Endothelial cell of umbilical vein (primary cell): ENCODE data around the gene PWWP2A. TPM values are rescaled to one million over a fixed set of nuclear protein-coding genes. Genes with fewer than 3 reads are reported as not detected.

Experiments
- BruUV-seq: library from RNA; stranded (reverse); fragments of 400-500 nt; replicated peaks from 2 replicates; lab custom pipeline; 2021; lab: Mats Ljungman, UMichigan
- CTCF ChIA-PET: fragments of 300-600, 350-600 bp; sonication (Branson Sonifier 250); formaldehyde crosslinking; loops from one replicate; lab custom pipeline; 2021; ENCODE audit warnings: antibody characterized with exemption, inconsistent platforms; lab: Charles Lee
- POLR2A ChIA-PET: fragments of 300-600, 350-600 bp; sonication (Branson Sonifier 250); formaldehyde crosslinking; loops from one replicate; lab custom pipeline; 2021; ENCODE audit warnings: antibody characterized with exemption, inconsistent platforms; lab: Charles Lee
- DNase-seq: peaks from one replicate; pipeline ENCODE4 v3.0.0-alpha.2; 2011; ENCODE audit warnings: low read depth, low spot score
- FAIRE-seq: peaks from 2 replicates; lab custom pipeline; 2011; peaks lifted over from hg19 to GRCh38; lab: Jason Lieb, UNC
- H2AFZ ChIP-seq: 2 replicates; pipeline ENCODE4 v1.6.0; 2012; ENCODE audit warnings: low read depth, low read length, control low read depth, inconsistent platforms
- H3K27ac ChIP-seq: 2 replicates; pipeline ENCODE4 v1.5.1; 2011; ENCODE audit warnings: low read depth, mild to moderate bottlenecking, control low read depth, low read length, moderate library complexity; ENCODE audit not compliant: insufficient read depth
- H3K27me3 ChIP-seq, 2 experiments: 2 replicates each; pipeline versions ENCODE4 v1.6.0 to v1.6.1; 2011; ENCODE audit warnings: low read length in 2 of 2, mixed read lengths in 1 of 2; ENCODE audit not compliant: control insufficient read depth in 2 of 2, insufficient read depth in 2 of 2
- H3K36me3 ChIP-seq, 2 experiments: 2 replicates in 1 of 2; 3 replicates in 1 of 2; pipeline ENCODE4 v1.5.1; 2011; ENCODE audit warnings: low read length in 2 of 2, mild to moderate bottlenecking in 1 of 2, moderate library complexity in 1 of 2; ENCODE audit not compliant: control insufficient read depth in 2 of 2, insufficient read depth in 2 of 2; ENCODE audit errors: extremely low read depth in 1 of 2
- H3K4me1 ChIP-seq: 3 replicates; pipeline ENCODE4 v1.5.1; 2011; ENCODE audit warnings: mild to moderate bottlenecking, low read length; ENCODE audit not compliant: control insufficient read depth, insufficient read depth; ENCODE audit errors: extremely low read depth
- H3K4me2 ChIP-seq: 2 replicates; pipeline ENCODE4 v1.6.1; 2011; ENCODE audit warnings: low read length, control low read depth, mixed read lengths; ENCODE audit not compliant: insufficient read depth
- H3K4me3 ChIP-seq, 3 experiments: fragments of 200-600 bp in 1 of 3; sonication (generic), shearing (Covaris generic) in 1 of 3; replicated peaks in 1 of 3; 2 replicates each; pipeline ENCODE4 v1.5.1; 2011 to 2016; ENCODE audit warnings: control low read depth in 3 of 3, low read length in 3 of 3, mild to moderate bottlenecking in 2 of 3, inconsistent platforms in 1 of 3, low read depth in 1 of 3, moderate library complexity in 1 of 3; ENCODE audit not compliant: insufficient read depth in 1 of 3
- H3K79me2 ChIP-seq: 2 replicates; pipeline ENCODE4 v1.6.0; 2012; ENCODE audit warnings: low read length, inconsistent platforms; ENCODE audit not compliant: control insufficient read depth, insufficient read depth
- H3K9ac ChIP-seq: replicated peaks from 2 replicates; pipeline ENCODE3; 2011; ENCODE audit warnings: low read length, control low read depth; ENCODE audit not compliant: insufficient read depth; ENCODE audit errors: extremely low read depth
- H3K9me1 ChIP-seq: replicated peaks from 3 replicates; pipeline ENCODE4 v1.6.0; 2011; ENCODE audit warnings: mild to moderate bottlenecking, low read length; ENCODE audit not compliant: control insufficient read depth, insufficient read depth; ENCODE audit errors: extremely low read depth
- H3K9me3 ChIP-seq: replicated peaks from 2 replicates; pipeline ENCODE4 v1.5.1; 2012; ENCODE audit warnings: low read length, inconsistent platforms; ENCODE audit not compliant: control insufficient read depth, insufficient read depth
- H4K20me1 ChIP-seq: replicated peaks from 2 replicates; pipeline ENCODE3; 2011; ENCODE audit warnings: mild to moderate bottlenecking, low read length; ENCODE audit not compliant: control insufficient read depth, insufficient read depth; ENCODE audit errors: extremely low read depth
- CTCF ChIP-seq, 2 donors: IDR thresholded peaks; 1 replicate in 1 of 2; 2 replicates in 1 of 2; pipeline ENCODE4 v1.5.1; 2011; ENCODE audit warnings: low read length in 2 of 2, mild to moderate bottlenecking in 2 of 2, moderate library complexity in 2 of 2, control low read depth in 1 of 2, inconsistent platforms in 1 of 2, low read depth in 1 of 2; ENCODE audit not compliant: insufficient read depth in 1 of 2; ENCODE audit errors: extremely low read depth in 1 of 2
- EZH2 ChIP-seq: IDR thresholded peaks from 2 replicates; pipeline ENCODE4 v1.6.1; 2012; ENCODE audit warnings: borderline replicate concordance, low read depth, mild to moderate bottlenecking, moderate library complexity, low read length, inconsistent platforms; ENCODE audit not compliant: severe bottlenecking
- FOS ChIP-seq: IDR thresholded peaks from 2 replicates; pipeline ENCODE4 v1.6.1; 2011; ENCODE audit warnings: mild to moderate bottlenecking, low read length, moderate library complexity, borderline replicate concordance; ENCODE audit not compliant: insufficient read depth
- GATA2 ChIP-seq: IDR thresholded peaks from 2 replicates; pipeline ENCODE4 v1.7.0; 2011; ENCODE audit warnings: low read depth, mild to moderate bottlenecking, moderate library complexity, mixed read lengths, low read length; ENCODE audit not compliant: insufficient read length, insufficient read depth
- JUN ChIP-seq: IDR thresholded peaks from 2 replicates; pipeline ENCODE4 v1.6.1; 2011; ENCODE audit warnings: borderline replicate concordance, low read depth; ENCODE audit not compliant: insufficient read length, insufficient read depth
- MAX ChIP-seq: IDR thresholded peaks from 2 replicates; pipeline ENCODE4 v1.6.1; 2011; ENCODE audit not compliant: insufficient read depth, insufficient read length
- MYC ChIP-seq: IDR thresholded peaks from one replicate; pipeline ENCODE4 v1.6.1; 2011; ENCODE audit warnings: mild to moderate bottlenecking, low read depth, low read length
- POLR2A ChIP-seq: IDR thresholded peaks from 2 replicates; pipeline ENCODE4 v1.6.1; 2012; ENCODE audit warnings: low read depth, mild to moderate bottlenecking, control low read depth, low read length
- POLR2AphosphoS5 ChIP-seq: IDR thresholded peaks from 2 replicates; pipeline ENCODE4 v1.6.1; 2012; ENCODE audit warnings: low read depth, mild to moderate bottlenecking, control low read depth, low read length, moderate library complexity; ENCODE audit not compliant: insufficient read depth
- dilution Hi-C: fragments of 300-500 bp; cut with MboI; formaldehyde crosslinking; loops from one replicate; pipeline ENCODE4 v1.15.0; 2019; ENCODE audit warnings: low sequenced_read_pairs; ENCODE audit not compliant: extremely low pct_ligation_motif_present
- intact Hi-C: fragments of 100-400 bp; cut with micrococcal nuclease; formaldehyde crosslinking; loops from one replicate; pipeline ENCODE4 v1.10.0; 2022
- polyA plus RNA-seq, 4 experiments: library from polyadenylated mRNA; depleted of rRNA in 3 of 4; stranded (reverse) in 3 of 4; unstranded in 1 of 4; fragments of >200 nt; gene quantifications; 2 replicates each; pipeline versions ENCODE4 v1.2.1 to v1.2.3, GENCODE V29; 2011 to 2012; ENCODE audit warnings: missing spikeins in 1 of 4
- total RNA-seq: library from RNA; stranded (reverse); gene quantifications from 2 replicates; pipeline ENCODE4 v1.2.3, GENCODE V29; 2021

Gene PWWP2A
- total and polyA plus RNA-seq, 2 donors (not counting 3 experiments of a cell fraction or from before 2014, with no cell fraction given): 4.6 to 19.3 TPM

GRCh38 chr5:160116991-160117390 is 2.3 kb downstream of the PWWP2A start:
- no peaks in the 10 kb centered on the region for H3K27me3 ChIP-seq
- FAIRE-seq: no peak
- dilution Hi-C loops (no loop called here), intact Hi-C loops (no loop called here)
- DNase-seq: no peak
- H3K9ac ChIP-seq: no peak overlapping the region
- ChIA-PET CTCF (interaction anchor here (1.3 to 2.3 kb wide), 2 partner anchors 36 to 95 kb away, joined by 4 to 9 read pairs; no protein-coding TSS in a partner anchor), POLR2A (no interaction called here)
- no peak overlapping the region for H3K4me3 ChIP-seq
- H4K20me1 ChIP-seq: no peaks in the 10 kb centered on the region
- BruUV-seq: no TSS peak
- no peak overlapping the region for H3K27ac ChIP-seq
- H3K79me2 ChIP-seq: peaks cover 34% of the 10 kb centered on the region
- no peaks in the 10 kb centered on the region for H3K9me1 ChIP-seq
- no peak overlapping the region for H3K4me2 ChIP-seq
- no peaks in the 10 kb centered on the region for H3K9me3 ChIP-seq
- TF ChIP-seq CTCF (IDR thresholded peaks at IDR 0.05; ENCODE audit: extremely low read depth in 1 of 2, insufficient read depth in 1 of 2, low read depth in 1 of 2, low read length in 2 of 2): no peak
- no peak for TF ChIP-seq MAX
- no peak for TF ChIP-seq JUN
- TF ChIP-seq FOS: no peak
- TF ChIP-seq POLR2AphosphoS5: no peak
- TF ChIP-seq POLR2A: no peak
- no peak for TF ChIP-seq GATA2
- TF ChIP-seq EZH2: no peak
- TF ChIP-seq MYC: no peak
- no peaks in the 10 kb centered on the region for H3K36me3 ChIP-seq
- H3K4me1 ChIP-seq: peaks cover 6% of the 10 kb centered on the region
- no peak overlapping the region for H2AFZ ChIP-seq
